ENCODE results near the gene THBD. TPM values are rescaled to one million over a fixed set of nuclear protein-coding genes. Genes with fewer than 3 reads are reported as not detected.

Gene THBD
- total and polyA plus RNA-seq, 2 experiments from 2014 or later: 0.10 to 0.97 TPM

DNA sequence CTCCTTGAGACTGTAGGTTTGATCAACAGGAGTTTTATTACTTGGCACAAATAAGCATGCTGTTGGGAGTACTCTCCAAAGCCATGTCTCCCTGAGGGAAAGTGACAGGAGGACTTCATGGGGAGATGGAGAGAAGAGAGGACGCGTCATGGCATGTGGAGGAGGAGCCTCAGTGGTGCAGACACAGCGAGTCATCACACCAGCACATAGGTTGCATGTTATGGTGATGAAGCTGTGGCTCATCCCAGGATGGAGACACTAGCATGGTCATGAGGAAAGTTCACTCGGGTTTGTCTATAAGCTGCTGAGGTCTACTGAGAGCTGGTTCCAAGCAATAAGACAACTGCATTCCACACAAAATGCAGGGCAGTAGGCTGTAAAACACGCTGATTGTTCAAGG, 27.5 kb downstream of the THBD start:
- Histone ChIP-seq H3K27me3 (ENCODE audit: insufficient read depth) (no peaks in the 10 kb centered on the region), H4K20me1 (replicated peaks; ENCODE audit: insufficient read depth) (no peaks in the 10 kb centered on the region), H3F3A (replicated peaks; ENCODE audit: low read depth) (no peaks in the 10 kb centered on the region), H3K4me3 (no peak overlapping the region), H3K4me1 (ENCODE audit: insufficient read depth) (no peaks in the 10 kb centered on the region), H3K79me2 (replicated peaks; ENCODE audit: insufficient read depth) (no peaks in the 10 kb centered on the region), H3K9me2 (ENCODE audit: insufficient read depth) (no peaks in the 10 kb centered on the region), H3K4me2 (no peak overlapping the region), H3K36me3 (ENCODE audit: insufficient read depth) (no peaks in the 10 kb centered on the region), H3K27ac (ENCODE audit: low read depth) (no peak overlapping the region), H2AFZ (no peak overlapping the region)
- no peaks in the 10 kb centered on the region for H3K27me3 Mint-ChIP-seq (ENCODE audit: insufficient read depth, low read depth, poor library complexity)
- no peak overlapping the region for H3K27ac Mint-ChIP-seq
- H3K36me3 Mint-ChIP-seq (ENCODE audit: low read depth): no peaks in the 10 kb centered on the region
- H3K9me3 Mint-ChIP-seq: no peaks in the 10 kb centered on the region
- no peak for ATAC-seq
- H3K4me3 Mint-ChIP-seq: no peak overlapping the region
- TF ChIP-seq JUNB (IDR thresholded peaks at IDR 0.05; ENCODE audit: unreplicated experiment): no peak
- no peak for TF ChIP-seq NANOG (IDR thresholded peaks at IDR 0.05; ENCODE audit: borderline replicate concordance)
- TF ChIP-seq POLR2AphosphoS5 (IDR thresholded peaks at IDR 0.05; ENCODE audit: low read depth): no peak
- no peak for TF ChIP-seq ZNF114 (CRISPR knock-in tag; IDR thresholded peaks at IDR 0.05)
- TF ChIP-seq ZNF462 (CRISPR knock-in tag; IDR thresholded peaks at IDR 0.05): no peak
- TF ChIP-seq ETS1 (IDR thresholded peaks at IDR 0.05): no peak
- no peak for TF ChIP-seq REST (IDR thresholded peaks at IDR 0.05; ENCODE audit: unreplicated experiment)
- no peak for TF ChIP-seq EZH2 (IDR thresholded peaks at IDR 0.05; ENCODE audit: low read depth, unreplicated experiment)
- TF ChIP-seq, protein P1, sequence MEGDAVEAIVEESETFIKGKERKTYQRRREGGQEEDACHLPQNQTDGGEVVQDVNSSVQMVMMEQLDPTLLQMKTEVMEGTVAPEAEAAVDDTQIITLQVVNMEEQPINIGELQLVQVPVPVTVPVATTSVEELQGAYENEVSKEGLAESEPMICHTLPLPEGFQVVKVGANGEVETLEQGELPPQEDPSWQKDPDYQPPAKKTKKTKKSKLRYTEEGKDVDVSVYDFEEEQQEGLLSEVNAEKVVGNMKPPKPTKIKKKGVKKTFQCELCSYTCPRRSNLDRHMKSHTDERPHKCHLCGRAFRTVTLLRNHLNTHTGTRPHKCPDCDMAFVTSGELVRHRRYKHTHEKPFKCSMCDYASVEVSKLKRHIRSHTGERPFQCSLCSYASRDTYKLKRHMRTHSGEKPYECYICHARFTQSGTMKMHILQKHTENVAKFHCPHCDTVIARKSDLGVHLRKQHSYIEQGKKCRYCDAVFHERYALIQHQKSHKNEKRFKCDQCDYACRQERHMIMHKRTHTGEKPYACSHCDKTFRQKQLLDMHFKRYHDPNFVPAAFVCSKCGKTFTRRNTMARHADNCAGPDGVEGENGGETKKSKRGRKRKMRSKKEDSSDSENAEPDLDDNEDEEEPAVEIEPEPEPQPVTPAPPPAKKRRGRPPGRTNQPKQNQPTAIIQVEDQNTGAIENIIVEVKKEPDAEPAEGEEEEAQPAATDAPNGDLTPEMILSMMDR (conservative IDR thresholded peaks at IDR 0.05; ENCODE audit: low read depth in 2 of 2): no peak
- TF ChIP-seq CREB1 (CRISPR knock-in tag; IDR thresholded peaks at IDR 0.05; ENCODE audit: low read depth): no peak
- no peak for TF ChIP-seq STAT1 (IDR thresholded peaks at IDR 0.05; ENCODE audit: unreplicated experiment)
- no peak for TF ChIP-seq EZH2phosphoT487 (IDR thresholded peaks at IDR 0.05; ENCODE audit: unreplicated experiment)
- no peak for TF ChIP-seq ZNF331 (CRISPR knock-in tag; IDR thresholded peaks at IDR 0.05; ENCODE audit: low read depth)
- no peak for DNase-seq (ENCODE audit: low spot score)
- no peaks in the 10 kb centered on the region for H3K4me1 Mint-ChIP-seq
